GM19455 (cell line): ENCODE data around the gene DSG1.
"Not testable (repeated sequence)": the region's sequence is repeated elsewhere in the genome, so short reads cannot be mapped to it uniquely, and the experiment has no call there.

Experiments used
- ATAC-seq: cut with Tn5 transposase; IDR thresholded peaks from one replicate; pipeline ENCODE4 v1.9.1; 2021; ENCODE audit not compliant: unreplicated experiment

The DSG1 gene

DNA sequence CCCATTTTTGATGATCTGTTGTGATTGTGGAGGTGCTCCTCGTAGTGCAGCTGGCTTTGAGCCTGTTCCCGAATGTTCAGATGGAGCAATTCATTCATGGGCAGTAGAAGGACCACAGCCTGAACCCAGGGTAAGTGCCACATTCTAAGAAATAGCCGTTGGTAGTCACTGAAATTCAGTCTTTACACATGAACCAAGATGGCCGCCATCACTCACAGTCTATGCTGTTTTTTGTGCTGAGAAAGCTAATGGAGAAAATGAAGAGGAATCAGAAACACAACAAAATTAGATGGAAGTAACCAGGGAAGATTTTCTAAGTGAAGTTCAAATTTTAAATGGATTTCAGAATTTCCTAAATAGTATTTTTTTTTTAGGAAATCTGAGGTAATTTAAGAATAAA, 25.5 kb downstream of the DSG1 start:
- no peak for ATAC-seq

DNA sequence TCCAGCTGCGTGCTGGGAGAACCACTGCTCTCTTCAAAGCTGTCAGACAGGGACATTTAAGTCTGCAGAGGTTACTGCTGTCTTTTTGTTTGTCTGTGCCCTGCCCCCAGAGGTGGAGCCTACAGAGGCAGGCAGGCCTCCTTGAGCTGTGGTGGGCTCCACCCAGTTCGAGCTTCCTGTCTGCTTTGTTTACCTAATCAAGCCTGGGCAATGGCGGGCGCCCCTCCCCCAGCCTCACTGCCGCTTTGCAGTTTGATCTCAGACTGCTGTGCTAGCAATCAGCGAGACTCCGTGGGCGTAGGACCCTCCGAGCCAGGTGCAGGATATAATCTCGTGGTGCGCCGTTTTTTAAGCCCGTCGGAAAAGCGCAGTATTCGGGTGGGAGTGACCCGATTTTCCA, 35.4 kb downstream of the DSG1 start:
- ATAC-seq = not testable (repeated sequence)

DNA sequence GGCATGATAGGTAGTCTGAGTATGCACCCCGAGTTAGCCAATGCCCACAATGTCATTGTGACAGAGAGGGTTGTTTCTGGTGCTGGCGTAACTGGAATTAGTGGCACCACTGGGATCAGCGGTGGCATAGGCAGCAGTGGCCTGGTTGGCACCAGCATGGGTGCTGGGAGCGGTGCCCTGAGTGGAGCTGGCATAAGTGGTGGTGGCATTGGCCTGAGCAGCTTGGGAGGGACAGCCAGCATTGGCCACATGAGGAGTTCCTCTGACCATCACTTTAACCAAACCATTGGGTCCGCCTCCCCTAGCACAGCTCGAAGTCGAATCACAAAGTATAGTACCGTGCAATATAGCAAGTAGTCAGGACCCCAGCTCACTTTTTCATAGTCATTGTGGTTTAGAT, 37.0 kb downstream of the DSG1 start:
- no peak for ATAC-seq

DNA sequence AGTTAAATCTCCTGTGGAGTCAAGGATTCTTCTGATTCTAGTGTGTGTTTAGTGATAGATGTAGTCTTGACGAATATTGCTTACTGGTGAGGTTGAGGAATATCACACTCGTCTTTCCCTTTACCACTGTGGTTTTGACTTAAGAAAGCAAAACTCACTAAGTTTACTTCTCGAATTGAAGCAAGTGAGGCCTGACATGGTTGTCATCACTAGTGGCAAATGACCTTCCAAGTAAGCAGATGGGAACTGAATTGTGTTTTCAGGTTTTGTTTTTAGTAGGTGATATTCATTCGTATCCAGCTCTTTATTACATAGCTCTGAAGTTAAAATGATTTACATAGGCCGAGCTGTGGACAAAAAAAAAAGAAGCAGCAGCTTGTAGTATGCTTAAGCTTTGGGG, 38.1 kb downstream of the DSG1 start:
- ATAC-seq = no peak

DNA sequence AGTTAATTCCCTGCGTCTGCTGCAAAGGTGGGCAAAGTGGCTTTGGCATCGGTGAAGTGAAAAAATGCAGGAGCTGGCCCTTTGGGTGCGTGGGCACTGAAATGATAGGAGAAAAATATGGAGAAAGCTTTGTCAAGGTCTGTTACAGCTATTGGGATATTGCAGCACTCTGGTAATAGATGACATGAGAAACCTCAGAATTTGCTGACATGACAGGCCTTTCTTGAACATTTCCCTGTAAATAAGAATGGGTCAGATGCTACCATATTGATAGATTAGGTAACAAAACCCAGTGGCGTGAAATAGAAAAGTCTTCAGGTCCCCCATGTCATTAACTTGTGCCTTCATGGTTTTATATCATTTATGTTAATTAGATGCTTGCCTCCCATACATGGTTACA, 46.2 kb downstream of the DSG1 start:
- ATAC-seq = no peak

DNA sequence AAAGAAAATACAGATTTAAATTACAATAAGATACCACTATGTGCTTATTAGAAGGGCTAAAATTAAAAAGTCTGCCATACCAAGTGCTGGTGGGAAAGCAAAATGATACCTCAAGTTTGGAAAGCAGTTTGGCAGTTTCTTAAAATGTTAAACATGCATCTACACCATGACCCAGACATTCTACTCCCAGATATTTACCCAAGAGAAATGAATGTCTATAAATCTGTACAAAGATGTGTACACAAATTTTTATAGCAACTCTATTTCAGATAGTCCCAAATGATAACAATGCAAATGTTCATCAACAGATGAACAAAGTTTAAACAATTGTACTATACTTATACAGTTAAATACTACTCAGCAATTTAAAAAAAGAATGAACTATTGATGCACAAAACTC, 51.5 kb downstream of the DSG1 start:
- ATAC-seq = no peak

DNA sequence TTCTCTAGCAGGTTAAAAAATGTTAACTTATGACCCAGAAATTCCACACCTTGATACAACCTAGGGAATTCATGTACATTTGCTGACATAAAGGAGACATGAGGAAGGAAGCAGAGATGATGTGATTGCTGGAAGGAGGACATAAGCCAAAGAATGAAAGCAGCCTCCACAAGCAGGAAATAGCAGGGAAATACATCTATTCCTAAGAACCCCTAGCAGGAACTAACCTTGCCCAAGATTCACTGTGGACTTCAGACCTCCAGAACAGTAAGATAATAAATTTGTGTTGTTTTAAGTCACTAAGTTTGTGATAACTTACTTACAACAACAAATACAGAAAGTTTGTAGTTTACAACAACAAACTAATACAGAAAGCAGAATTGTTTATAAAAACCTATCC, 54.0 kb downstream of the DSG1 start:
- ATAC-seq = no peak

DNA sequence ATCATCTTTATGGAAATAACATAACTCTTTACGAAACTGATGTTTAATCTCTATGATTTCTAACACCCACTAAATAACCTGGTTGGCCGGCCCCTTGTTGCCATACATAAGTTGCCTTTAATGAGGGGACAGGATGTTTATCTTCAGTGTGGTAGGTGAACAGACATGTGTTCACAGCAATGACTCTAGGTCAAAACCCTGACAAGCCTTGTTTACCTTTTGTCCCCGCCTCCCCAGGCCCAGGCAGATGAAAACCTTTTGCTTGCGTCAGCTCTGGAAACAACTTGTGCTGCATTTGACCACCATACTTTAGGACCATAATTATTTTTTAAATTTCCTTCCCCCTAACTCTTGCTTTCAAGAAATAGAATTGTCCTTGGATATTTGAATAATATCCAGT, 55.7 kb downstream of the DSG1 start:
- no peak for ATAC-seq

DNA sequence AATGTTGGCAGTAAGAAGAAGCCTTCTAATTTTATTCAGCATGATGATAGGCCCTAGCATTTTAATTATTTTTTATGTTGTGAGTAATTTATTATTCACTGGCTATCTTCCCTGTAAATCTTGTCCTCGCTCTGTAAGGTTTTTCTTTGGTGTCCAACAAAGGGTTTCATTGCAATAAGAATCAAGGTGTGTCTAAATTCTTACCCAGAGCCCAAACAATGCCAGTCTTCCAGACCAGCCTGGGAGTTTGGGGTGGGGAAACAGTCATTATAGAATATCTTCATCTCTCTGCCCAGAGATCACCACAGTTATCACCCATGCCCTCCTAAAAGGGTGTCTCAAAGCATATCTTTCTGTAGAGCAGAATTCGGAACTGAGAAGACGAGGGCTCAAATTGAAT, 58.5 kb downstream of the DSG1 start, which contains the start of gene DSG4:
Gene DSG4, plus strand, starts transcription at position 301 of the 400 bp plus-strand sequence. CDS start 135 bp downstream, outside the sequence.
- no peak for ATAC-seq

DNA sequence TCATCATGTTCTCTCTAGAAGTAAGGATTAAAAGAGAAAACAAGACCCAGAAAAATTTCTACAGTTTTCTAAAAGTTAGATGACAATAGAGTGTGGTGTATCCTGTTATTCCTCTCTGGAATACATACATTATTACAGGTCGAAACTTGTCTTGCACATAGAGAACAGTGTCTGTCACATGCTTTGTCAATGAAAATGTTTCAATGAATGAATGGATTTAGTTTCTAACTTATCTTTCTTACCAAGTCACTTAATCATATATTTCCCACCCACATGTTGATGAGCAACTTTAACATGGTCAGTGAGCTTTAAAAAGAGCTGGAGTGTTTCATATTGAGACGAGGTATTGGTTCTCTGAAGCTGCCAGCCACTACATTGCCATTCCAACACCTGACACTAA, 63.0 kb downstream of the DSG1 start:
- no peak for ATAC-seq

DNA sequence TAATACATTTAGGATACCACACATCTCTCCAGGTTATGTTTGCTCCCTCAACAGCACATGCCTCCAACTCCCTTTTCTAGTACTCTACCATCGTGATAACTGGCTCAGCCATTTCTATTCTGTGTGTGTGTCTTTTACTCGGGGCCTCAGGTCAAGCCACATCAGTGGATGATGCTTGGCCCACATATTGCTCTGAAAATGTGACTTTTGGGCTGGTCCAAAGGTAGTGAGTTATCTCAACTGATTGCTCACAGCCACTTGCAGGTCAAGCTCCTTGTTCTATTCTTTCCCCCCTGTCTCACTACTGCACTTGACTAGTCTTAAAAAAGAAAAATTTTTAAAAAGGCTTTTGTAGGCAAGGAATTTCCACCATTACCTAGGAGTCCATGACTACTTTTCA, 64.1 kb downstream of the DSG1 start:
- ATAC-seq = no peak

DNA sequence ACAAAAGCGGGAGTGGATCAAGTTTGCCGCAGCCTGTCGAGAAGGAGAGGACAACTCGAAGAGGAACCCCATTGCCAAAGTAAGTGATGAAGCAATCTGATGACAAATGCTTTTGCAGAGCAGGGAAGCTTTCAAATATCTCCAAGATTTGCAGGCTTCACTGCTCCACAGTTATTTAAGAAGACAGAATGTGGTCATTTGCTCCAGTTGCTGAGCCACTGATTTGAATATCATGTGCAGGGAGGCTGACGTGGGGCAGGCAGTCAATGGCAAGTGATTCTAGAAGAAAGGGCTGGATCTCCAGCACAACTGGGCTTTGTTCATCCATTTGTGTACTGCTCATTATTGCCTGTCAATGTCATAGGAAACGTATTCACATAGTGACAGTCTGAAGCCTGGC, 68.8 kb downstream of the DSG1 start:
- ATAC-seq = no peak

DNA sequence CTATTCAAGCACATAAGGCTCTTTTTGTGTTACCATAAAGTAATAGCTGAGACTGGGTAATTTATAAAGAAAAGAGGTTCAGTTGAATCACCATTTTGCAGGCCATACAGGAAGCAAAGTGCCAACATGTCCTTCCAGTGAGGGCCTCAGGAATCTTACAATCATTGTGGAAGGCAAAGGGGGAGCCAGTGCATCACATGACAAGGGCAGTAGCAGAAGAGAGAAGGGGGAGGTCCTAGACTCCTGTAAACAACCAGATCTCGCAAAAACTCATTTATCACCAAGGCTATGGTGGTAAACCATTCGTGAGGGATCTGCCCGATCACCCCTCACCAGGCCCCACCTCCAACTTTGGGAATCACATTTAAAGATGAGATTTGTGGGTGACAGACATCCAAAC, 75.3 kb downstream of the DSG1 start:
- no peak for ATAC-seq

DNA sequence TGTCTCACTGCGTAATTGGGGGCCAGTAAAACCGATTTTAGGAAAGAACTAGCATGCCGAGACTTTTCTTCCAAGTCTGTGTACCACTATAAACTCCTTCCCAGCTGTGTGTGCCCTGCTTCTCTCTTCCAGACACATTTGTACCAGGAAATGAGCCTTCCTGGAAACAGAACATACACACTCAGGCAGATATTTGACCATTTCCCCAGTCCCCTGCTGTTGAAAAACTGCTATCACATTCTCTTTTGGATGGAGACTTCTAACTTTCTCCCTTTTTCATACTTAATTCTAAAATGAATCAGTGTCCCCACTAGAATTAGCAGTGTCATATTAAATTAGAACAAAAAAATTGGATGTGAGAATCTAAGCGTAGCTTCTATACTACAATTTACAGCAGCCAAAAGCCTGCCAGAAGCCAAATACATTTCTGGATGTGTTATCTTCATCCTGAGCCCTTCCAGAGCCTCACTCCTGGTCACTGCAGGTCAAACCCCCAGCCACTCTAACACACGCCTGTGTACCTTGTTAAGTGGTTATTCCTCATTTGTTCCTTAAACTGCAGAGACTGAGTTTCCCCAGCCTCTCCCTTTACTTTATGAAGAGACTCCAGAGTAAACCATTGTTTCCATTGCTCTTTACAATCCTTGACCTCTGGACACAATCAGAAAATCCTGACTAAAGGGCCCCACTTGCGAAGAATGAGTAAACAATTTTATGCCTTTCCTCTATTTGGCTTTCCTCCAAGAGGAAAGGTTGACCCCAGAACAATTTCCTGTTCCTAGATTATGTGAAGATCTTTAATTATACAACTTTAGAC, 79.0 kb downstream of the DSG1 start:
- no peak for ATAC-seq

DNA sequence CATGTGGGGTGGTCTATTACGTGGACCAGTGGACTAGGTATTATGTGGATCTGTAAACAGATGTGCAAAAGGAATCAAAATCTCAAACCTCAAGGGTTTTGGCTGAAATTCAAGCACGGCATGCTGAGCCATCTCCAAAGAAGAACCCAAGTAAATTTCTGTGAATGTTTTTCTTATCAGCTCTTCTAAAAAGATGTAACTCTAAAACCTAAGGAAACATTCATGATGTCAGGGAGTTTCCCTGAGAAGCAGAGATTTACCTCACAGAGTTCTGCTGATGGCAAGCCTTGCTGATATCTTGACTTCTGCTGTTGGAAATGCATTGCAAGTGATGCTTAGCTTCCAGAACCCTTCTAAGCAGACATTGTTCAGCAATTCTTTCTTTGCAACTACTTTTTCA, 80.2 kb downstream of the DSG1 start:
- no peak for ATAC-seq

DNA sequence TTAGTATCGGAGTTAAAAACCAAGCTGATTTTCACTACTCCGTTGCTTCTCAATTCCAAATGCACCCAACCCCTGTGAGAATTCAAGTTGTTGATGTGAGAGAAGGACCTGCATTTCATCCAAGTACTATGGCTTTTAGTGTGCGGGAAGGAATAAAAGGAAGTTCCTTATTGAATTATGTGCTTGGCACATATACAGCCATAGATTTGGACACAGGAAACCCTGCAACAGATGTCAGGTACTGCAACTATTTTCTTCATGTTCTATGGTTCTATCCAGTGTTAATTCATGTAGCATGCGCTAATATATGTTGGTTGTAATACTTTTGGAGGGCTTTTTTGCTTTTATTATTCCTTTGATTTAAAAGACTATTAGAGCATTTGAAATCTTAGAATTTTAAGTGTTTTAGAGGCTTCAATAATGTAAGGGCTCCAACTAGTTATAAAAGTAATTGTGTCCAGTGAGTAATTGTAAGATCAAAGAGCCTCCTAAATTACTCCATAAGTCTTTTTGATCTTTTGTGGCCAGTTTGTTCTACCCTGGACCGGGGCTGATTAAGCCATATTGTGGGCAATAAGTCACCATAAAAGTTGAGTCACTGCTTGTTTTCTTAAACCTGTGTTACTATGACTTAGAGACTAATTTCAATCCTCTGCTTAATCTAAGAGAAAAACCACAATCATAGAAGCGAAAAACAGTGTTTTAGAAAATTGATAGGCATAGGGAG, 81.5 kb downstream of the DSG1 start:
- ATAC-seq = no peak

DNA sequence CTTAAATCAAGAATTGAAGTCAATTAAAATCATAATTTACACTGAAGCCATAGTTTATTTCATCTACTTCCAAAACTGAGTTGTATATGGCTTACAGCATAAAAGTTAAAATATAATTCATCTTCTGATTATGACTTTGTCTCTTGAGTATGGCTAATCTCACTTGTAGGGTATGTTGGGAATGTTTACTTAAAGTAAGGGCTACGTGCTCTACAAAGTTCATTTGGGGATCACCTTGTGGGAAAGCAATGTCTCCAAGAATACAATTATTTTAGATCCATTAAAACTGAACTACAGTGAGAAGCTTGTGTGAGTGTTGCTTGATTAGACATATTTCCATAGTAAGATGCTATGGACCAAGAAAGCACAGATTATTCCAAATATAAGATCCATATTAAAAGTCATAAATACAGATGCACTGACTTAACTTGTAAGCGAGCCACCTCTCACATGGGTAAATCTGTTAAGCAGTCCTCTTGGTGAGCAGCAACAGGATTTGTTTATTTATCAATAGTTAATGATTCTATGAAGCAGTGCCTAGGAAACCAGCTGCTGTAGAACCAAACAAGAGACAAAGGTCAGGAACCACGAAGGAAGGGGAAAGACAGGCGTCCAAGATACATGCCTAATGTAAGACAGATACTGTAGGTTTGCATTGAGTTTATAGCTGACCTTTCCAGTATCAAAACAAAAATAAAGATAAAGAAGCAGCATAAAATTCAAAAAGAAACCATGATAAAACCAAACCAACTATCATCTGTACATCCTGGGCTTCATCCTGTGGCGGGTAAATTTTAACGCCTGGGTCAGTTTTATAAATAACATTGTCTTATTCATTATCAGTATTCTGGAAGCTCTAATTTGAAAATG, 83.4 kb downstream of the DSG1 start:
- no peak for ATAC-seq

DNA sequence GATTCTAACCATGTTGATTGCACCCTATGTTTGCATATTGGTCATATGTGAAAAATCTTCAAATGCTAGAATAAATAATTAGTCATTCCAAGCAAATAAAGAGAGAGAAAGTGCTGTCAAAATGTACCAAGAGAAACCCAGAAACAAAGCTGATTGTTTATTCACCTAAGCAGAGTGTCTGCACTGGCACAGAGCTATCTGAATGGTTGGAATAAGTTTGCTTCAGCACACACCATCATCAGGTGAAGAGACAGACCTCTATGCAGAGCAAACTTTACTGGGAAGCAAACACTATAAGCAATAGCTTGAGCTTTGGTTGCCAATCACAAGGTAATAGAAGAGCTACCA, 84.0 kb downstream of the DSG1 start:
- ATAC-seq = no peak

DNA sequence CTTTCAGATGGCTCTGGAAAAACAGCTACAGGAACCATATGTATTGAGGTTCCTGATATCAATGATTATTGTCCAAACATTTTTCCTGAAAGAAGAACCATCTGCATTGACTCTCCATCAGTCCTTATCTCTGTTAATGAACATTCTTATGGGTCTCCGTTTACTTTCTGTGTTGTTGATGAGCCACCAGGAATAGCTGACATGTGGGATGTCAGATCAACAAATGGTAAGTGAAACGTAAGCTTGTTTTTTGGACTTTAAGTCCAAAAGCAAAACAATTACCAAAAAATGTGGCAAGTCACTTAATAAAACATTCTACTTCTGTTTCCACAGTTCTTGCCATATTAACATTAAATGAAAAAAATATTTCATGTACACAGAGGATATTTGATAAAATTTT, 85.4 kb downstream of the DSG1 start:
- ATAC-seq = no peak
